GM21576 (cell line): Measurements from ENCODE around the gene DNAAF8.

Experiments used
- ATAC-seq: cut with Tn5 transposase; IDR thresholded peaks from one replicate; pipeline ENCODE4 v1.9.1; 2021; ENCODE audit warnings: mild to moderate bottlenecking, moderate library complexity; ENCODE audit not compliant: unreplicated experiment

DNAAF8 gene

DNA sequence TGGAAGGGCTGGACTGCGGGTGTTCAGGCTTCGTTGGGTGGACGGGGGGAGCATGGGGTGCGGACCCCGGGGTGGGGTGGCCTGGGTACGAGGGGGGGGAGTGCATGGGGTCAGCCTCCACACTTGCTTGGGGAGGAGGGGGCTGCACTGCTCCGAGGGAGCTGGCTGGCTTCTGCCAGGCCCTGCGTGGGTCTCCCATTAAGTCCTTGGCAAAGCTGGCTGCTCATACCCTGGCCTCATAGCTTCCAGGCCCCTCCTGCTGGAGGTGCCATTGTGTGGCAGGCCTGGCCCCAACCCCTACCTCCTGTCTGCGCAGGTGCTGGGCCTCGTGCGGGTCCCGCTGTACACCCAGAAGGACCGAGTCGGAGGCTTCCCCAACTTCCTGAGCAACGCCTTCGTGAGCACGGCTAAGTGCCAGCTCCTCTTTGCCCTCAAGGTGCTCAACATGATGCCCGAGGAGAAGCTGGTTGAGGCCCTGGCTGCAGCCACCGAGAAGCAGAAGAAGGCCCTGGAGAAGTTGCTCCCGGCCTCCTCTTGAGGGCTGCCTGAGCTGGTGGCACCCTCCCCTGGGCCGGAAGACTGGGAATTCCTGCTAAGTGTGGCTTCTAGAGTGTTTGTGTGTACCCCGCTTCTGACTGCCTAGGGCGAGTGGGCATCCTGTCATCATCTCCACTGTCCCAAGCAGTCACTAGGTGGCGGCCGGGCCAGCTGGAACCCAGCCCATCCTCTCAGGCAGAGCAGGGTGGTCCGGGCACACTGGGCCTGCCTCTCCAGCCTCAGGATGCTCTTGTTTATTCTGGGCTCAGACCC, 39.5 kb upstream of the DNAAF8 start:
- ATAC-seq: no peak

DNA sequence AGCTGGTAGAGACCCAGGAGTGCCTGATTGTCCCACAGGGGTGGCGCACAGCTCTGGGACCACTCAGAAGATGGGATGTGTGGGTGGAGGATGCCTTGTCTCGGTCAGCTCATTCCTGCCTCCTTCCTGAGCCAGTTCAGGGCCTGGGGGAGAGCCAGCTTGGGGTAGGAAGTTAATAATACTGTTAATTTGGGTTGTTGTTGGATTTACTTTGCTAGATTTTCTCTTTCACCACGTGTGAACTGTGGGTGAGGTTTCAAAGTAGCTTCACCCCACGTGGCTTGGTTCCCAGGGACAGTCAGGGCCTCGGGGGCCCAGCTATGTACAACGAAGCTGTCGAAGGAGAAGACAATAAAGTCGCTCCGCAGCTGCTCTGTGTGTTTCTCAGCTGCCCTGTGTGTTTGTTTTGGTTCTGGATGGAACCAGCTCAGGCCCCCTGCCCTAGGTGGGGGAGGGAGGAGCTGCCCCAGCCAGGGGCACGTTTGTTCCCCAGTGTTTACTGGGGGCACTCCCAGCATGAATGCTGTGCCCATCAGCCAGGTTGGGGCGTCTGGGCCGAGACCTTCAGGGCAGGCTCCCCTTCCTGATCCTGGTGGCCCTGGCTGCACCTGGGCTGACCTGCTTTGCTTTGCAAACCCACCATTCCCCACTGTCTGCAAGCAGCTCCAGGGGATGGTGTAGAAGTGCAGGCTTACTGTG, 38.7 kb upstream of the DNAAF8 start:
- ATAC-seq: no peak

DNA sequence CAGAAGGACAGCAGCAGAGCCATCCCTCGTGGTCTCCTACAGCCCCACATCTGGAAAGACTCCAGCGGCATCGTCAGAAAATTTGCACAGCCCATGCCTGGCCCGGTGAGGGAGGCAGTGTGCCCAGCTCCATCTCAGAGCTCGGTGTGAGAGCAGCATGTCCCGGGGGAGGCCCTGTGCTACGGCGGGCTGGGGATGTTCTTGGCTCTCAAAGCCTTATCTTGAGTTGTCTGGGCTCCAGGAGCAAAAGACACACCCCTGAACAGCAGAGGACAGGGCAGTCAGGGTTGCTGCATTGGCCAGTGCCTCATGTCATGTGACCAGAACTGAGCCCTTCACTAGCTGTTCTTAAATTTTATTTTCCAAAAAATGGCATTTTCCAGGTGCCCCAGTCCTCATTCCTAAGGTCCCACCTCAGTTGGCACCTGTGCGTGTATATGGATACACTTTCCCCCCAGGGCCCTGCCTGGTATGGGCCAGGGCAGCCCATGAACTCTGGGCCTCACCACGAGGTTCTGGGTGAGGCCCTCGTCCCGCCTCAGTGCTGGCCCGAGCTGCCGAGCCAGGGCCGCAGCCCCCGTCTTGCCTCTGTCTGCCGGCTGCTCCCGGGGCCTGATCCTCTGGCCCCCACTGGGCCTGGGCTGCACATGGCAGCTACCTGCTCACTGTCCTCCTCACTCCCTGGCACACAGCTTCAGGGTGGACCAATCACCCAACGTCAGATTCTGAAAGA, 38.0 kb upstream of the DNAAF8 start:
- ATAC-seq: no peak

DNA sequence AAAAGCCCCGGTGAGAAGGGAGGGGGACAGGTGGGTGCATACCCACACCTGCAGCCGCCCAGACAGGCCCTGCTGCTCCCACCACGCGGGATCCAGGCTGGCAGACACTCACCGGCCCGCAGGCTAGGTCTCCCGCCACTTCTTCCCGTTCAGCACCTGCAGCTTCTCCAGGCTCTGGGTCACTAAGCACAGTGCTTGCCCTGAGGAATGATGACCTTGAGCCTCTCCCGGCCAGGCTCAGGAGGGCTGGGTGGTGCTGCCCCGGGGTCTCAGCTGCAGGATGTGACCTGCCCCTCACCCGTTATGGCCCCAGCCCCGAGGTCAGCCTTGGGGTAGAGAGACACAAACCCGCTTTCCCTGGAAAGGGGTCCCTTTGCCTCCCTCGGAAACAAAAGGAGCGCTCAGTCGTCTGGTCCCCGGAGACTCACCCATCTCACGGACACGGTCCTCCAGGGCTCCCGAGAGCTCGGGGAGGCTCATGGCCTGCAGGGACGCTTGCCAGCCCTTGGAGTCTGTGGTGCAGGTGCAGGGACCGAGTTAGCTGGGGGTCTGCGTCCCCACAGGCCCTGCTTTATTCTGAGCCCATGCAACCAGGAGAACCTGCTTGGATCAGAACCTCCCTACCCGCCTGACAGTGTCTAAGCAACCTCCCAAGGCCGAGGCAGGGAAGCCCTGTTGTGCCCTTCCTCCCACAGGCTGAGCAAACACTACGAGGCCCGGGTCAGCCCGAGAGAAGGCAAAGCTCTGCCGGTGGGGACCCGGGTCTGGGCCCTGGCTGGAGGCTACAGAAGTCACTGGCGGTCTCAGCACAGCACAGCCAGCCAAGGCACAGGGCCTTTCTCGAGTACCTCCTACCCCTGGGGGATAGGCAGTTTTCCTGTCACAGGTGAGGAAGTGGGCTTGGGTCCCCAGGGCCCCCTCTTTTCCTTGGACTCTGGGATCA, 37.2 kb upstream of the DNAAF8 start:
- no peak for ATAC-seq

DNA sequence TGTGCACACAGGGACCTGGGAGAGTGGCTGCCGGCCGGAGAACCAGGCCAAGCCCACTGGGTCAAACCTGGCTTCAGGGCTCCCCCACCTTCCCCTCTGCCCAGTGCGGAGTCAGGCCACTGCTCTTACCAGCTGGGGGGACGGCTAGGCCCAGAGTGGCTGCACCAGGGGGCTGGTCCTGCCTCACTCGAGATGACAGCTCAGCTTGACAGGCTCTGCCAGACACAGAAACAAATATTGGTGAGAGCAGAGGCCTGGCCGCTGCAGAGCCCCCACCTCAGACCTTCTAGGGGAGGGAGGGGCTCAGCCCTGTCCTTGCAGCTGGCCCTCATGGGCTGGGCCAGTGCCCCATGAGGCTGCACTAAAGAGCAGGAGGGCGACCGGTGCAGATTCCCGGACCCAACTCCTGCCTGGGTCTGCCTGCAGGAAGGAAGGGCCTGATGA, 36.5 kb upstream of the DNAAF8 start:
- ATAC-seq: no peak

DNA sequence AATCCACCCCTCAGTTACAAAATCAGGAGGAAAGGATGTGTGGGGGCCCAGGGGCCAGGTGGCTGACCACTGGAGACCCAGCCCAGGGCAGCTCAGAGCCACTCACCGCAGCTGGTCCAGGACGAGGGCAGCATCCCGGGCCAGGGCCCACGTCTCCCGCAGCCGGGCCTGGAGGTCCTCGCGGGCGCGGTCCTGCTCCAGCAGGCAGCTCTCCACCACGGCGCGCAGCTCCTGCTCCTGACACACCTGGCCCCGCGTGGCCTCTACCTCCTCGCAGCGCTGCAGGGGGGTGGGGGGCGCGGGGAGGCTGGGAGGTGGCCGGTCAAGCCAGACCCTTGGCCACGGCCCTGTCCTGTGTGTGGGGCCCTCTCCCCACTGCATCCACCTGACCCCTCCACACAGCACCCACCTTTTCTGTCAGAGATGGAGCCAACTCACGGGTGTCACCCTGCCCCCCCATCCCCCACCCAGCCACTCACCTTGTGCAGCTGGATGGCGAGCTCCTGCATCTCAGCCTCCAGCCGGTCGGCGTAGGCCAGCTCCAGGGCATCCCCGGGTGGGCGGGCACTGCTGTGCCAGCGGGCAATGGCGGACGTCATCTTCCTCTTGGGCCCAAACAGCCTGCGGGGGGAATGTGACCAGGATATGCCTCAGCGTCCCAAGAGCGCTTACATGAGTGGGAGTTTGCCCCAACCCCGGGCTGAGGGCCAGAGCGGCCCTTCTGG, 35.9 kb upstream of the DNAAF8 start:
- ATAC-seq: no peak

DNA sequence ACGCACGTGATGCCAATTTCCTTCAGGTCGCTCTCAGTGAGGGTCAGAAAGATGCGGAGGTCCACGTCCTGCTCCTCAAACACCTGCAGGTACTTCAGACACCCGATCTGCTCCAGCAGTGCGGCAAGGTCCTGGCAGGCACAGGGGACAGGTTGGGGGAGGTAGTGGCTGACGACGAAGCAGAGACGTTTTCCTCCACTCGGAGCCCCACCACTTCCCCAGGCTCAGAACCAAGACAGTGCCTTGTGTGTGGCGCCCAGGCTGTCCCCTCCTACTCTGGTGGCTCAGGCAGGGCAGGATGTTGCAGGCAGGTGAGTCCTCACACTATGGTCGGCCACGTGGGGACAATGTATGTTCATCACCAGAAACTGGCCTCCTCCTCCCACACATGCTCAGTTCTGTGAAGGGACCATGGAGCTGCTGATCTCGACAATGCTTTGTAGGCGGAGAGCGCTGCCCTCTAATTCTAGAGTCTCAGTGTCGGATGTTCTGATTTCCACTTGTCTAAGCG, 35.2 kb upstream of the DNAAF8 start:
- no peak for ATAC-seq

DNA sequence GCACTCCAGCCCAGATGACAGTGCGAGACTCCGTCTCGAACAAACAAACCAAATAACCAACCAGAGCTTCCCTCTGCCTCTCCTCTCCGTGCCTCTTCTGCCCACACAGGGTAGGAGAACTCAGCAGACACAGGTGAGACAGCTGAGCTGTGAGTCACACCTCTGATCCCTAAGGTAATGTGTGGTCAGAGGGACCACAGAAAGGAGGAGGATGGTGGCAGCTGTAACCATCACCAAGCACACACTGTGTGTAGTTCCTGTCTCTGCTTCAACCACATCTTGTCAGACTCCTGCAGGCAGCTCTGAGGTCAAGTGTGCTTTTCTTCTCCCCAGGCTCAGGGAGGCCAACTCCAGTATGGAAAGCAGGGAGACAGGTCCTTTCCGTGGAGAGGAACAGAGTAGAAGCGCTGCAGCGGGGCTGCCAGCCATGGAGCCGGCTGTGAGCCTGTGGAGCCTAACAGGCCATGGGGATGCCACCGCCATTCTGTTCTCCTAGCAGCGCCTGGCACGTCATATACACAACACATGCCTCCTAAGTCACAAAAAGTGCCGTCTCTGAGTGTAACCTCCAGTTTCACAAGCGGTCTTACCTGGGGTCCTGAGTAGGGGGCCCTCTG, 33.8 kb upstream of the DNAAF8 start:
- no peak for ATAC-seq

DNA sequence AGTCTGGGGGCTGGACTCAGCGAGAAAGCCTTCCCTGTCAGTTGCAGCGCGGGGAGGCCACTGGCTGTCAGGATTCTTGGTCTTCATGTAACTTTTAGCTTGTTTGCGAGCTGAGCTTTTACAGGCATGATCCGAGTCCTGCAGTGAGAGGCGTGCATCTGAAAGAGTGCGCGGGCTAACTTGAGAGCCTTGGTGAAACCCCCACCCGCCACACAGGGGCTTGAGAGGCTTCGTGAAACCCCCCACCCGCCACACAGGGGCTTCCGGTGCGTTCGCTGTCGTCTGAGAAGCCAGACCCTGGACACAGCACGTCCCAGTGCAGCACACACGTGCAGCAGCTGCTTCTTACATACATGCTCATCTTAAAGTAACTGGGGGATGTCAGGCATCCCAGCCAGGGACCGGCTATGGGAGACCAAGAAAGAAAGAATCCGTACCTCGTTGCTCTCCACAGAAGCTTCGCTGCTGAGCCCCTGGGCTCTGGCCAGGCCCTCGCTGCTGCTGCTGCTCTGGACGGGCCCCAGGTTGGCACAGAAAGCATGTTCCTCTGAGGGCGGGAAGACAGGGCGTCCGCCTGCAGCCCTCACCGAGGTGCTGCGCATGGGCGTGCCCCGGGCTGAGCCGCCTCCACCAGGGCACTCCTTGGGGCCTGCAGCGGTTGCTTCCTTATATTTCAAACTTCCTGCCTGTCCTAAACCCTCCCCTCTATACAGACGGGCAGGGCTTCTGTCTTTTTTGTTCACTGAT, 33.2 kb upstream of the DNAAF8 start:
- no peak for ATAC-seq

DNA sequence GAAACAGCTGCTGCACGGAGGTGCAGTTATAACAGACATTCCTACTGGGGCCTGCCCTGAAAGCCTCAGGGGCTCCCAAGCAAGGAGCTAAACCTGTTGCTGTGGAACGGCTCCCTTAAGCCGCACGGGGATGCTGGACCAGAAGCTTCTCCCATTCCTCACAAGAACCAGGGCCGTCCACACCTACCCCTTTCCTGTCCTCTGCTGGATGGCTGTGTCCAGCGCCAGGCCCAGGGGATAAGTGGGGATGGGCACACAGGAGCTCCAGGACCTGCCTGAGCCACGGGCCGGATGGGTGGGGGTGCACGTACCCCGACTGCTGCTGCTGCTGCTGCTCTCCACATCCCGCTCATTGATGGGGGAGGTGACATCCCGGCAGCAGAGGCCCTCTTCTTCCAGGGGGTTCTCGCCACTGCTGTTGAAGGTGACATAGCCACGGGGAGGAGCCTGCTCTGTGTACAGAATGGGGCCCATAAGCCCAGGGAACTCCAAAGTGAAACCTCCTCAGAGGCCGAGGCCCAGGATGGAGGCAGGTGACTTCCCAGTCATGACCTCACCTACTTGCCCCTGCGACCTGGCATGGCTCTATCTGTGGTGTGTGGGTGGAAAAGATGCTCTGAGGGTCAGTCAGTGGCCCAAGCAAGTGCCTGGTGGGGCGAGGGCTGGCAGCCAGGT, 32.4 kb upstream of the DNAAF8 start:
- no peak for ATAC-seq

DNA sequence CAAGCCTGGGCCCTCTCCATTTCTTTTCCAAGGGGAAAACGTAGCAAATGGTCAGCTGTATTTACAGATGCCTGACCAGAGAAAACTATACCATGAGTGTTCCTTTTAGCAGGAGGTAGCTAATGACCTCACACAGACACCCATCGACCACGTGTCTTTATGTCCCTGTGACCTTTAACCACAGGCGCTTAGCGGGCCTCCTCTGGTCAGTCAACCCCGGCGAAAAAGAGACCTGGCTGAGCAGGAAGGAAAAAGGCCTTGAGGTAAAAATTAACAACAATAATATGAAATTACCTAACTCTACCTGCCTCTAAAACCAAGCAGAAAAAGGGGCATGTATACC, 31.9 kb upstream of the DNAAF8 start:
- ATAC-seq: no peak

DNA sequence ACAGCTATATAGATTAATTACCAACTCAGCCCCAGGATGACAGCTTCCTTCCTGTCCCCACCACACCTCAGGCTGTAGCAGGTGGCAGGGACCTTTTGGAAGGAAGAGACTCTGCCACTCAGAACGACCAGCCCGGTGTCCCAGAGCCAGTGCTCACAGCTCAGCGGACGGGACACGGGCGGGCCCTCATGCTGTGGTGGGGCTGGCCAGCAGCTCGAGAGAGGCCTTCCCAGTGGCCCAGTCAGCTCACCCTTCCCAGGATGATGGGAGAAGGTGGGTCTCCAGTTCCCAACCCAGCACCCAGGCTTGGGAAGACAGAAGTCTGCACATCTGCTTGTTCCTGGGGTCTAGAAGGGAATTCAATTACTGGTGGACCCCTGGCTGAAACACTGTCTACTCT, 30.4 kb upstream of the DNAAF8 start:
- no peak for ATAC-seq

DNA sequence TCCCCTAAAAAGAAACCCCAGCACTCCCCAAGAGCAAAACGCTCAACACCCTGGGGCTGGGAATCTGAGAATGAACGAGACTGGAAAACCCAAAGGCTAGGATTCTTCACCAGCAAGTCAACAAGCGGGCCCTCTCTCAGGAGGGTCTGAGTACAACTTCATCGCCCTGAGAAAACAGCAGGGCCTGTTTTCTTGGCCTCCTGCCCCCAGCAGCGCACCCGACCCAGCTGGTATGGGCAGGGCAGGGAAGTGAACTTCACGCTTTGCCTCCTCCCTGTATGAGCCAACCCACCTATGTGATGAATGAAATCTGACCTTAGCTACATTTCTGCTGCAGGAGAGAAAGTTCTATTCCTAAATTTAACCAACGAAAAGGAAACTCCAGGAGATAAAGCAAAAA, 29.8 kb upstream of the DNAAF8 start:
- no peak for ATAC-seq

DNA sequence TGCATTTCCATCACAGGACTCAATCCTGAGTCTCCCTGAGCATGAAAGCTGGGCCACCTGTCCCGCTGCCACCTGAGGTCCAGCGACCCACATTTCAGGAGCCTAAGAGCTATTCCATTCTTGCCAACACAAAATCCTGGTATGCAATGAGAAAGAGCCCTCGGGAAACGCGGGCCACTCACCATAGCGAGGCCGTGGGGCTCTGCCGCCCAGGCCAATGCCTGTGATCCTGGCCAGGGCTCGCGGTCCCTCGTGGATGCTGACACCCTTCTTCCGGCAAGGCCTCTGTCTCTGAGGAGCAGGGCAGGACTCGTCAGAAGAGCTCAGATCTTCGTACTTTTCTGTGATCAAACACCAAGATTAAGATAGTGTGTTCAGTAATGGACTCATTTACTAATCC, 29.4 kb upstream of the DNAAF8 start:
- no peak for ATAC-seq

DNA sequence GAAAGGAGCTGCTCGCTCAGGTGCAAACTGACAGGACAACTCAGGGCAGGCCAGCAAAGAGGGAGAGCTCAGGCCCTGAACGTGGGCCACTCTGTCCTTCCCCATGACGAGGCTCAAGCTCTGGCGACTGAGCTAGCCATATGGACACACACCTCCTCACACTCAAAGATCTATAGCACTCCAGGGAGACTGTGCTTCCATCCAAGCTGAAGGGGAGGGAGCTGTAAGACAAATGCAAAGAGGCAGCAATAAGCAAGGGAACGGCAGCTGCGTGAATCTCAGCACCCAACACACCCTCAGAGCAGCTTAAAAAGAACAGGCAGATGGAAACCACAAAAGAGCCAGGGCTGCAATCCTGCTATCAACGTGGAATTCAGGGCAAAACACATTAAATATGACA, 27.5 kb upstream of the DNAAF8 start:
- no peak for ATAC-seq

DNA sequence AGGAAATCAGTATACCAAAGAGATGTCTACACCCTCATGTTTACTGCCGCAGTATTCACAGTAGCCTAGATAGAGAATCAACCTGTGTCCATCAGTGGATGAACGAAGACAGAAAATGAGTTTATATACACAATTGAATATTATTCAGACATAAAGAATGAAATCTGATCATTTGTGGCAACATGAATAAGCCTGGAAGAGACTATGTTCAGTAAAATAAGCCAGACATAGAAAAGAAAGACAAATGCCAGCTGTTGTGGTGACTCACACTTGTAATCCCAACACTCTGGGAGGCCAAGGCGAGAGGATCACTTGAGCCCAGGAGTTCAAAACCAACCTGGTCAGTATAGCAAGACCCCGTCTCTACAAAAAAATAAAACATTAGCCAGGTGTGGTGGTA, 24.9 kb upstream of the DNAAF8 start:
- ATAC-seq: no peak

DNA sequence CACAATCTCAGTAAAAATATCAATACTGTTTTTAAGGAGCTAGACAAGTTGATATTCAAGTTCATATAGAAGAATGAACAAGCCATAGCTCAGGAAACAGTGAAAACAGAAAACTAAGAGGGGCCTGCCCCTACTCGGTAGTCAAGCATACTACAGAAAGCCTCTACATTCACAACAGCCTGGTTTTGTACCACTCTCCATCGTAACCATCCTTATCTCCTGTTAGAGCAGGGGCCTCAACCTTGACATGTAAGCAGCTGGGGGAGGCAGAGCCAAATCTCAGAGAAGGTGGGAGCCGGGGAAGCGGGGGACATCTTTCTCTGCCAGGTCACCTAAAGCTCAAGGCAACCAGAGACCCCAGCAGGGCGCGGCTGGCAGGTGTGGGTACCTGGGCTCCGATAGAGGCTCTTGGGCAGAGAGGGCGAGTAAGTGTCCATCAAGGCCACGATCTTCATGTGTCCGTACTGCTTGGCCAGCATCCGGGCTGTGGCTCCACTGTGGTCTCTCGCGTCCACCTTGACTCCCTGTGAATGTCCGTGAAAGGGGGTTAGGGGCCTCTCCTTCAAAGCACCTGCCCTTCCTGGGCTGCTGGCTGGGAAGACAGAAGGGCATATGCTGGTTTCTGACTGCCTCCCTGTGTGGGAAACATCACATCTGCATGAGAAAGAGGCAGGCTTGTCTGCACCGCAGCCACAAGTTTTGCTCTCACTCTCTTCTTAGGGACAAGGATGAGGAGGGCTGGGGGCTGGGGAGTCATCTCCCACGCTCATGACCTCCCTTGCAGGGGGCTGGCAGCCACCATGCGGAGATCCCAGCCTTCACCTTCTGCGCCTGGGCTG, 20.5 kb upstream of the DNAAF8 start:
- ATAC-seq: no peak
